Adrenal gland (tissue), 12 donors: Measurements from ENCODE around the gene PNMA3. TPM values are rescaled to one million over a fixed set of nuclear protein-coding genes. Genes with fewer than 3 reads are reported as not detected.
"Not testable (repeated sequence)": the region's sequence is repeated elsewhere in the genome, so short reads cannot be mapped to it uniquely, and the experiment has no call there.

Experiments used
- DNase-seq, 7 donors: peaks; one replicate each; pipeline ENCODE4 v3.0.0-alpha.2; 2019 to 2020
- H3K27ac ChIP-seq, 5 donors: fragments of 200-600 bp; sonication (generic) in 4 of 5; 1 replicate in 3 of 5; 2 replicates in 2 of 5; pipeline versions ENCODE4 v1.5.1 to v1.8.0; 2016 to 2020; ENCODE audit warnings: mild to moderate bottlenecking in 1 of 5
- H3K27me3 ChIP-seq: fragments of 200-600 bp; 2 replicates; pipeline ENCODE4 v1.8.0; 2021
- H3K36me3 ChIP-seq, 2 donors: fragments of 200-600 bp; replicated peaks in 1 of 2; 1 replicate in 1 of 2; 2 replicates in 1 of 2; pipeline versions ENCODE4 v1.5.1 to v1.8.0; 2018 to 2022
- H3K4me1 ChIP-seq, 2 donors: fragments of 200-600 bp; replicated peaks in 1 of 2; 1 replicate in 1 of 2; 2 replicates in 1 of 2; pipeline versions ENCODE4 v1.5.1 to v1.8.0; 2018 to 2021
- H3K4me3 ChIP-seq, 4 donors: fragments of 200-600 bp; sonication (generic) in 3 of 4; one replicate each; pipeline ENCODE4 v1.5.1; 2016 to 2018
- H3K9me3 ChIP-seq, 3 donors: fragments of 200-600 bp; sonication (generic) in 1 of 3; replicated peaks in 1 of 3; 1 replicate in 2 of 3; 2 replicates in 1 of 3; pipeline versions ENCODE4 v1.5.1 to v1.8.0; 2016 to 2021
- POLR2A ChIP-seq, 2 donors: fragments of 450-650 bp; IDR thresholded peaks; one replicate each; pipeline ENCODE4 v1.6.1; 2017; ENCODE audit warnings: antibody characterized with exemption in 2 of 2, mild to moderate bottlenecking in 2 of 2, moderate library complexity in 1 of 2
- WGBS, 4 donors: extraction: QIAGEN DNeasy Blood & Tissue Kit in 2 of 4; methylation state at CpG; one replicate each; pipeline versions ENCODE4 v1.1.5 to v1.1.7; 2013 to 2017; 5-methylcytosine and 5-hydroxymethylcytosine counted together
- intact Hi-C, 2 donors: fragments of 100-400 bp; cut with DNase I; formaldehyde crosslinking; loops; one replicate each; pipeline versions ENCODE4 v1.14.1 to v1.15.0; 2022 to 2023
- polyA plus RNA-seq, 3 donors: library from polyadenylated mRNA; stranded (reverse); fragments of 200-250 nt in 2 of 3; fragments of 350-450 nt in 1 of 3; fragmentation: Illumina TruSeq in 1 of 3; extraction: RNeasy Lipid Tissue Mini Kit (QIAGEN cat#74804) in 1 of 3; gene quantifications; one replicate each; pipeline ENCODE4 v1.2.3, GENCODE V29; 2013 to 2014
- total RNA-seq, 9 donors: library from RNA; depleted of rRNA in 4 of 9; stranded (reverse); fragments of >200 nt in 4 of 9; fragments of 120-200 nt in 1 of 9; fragmentation: NEBNext Ultra II Directional in 1 of 9; extraction: Animal tissue kit (Norgen Biotek cat#: 25700) in 1 of 9; gene quantifications; one replicate each; pipeline versions ENCODE4 v1.1.0 to v1.2.4, GENCODE V29; 2013 to 2023
- TF ChIP-seq, protein P1 (sequence below), 6 experiments: fragments of 450-650 bp in 4 of 6; fragments of 200-600 bp in 2 of 6; sonication (generic) in 1 of 6; IDR thresholded peaks; 1 replicate in 5 of 6; 2 replicates in 1 of 6; pipeline versions ENCODE4 v1.5.1 to v1.8.0; 2016 to 2021; ENCODE audit warnings: antibody characterized with exemption in 6 of 6, mild to moderate bottlenecking in 2 of 6, moderate library complexity in 1 of 6
- donor health status: healthy with polysubstance abuse.
- donor health status: Bipolar disorder and iron deficiency.
- donor health status: DM: yes; HTN: yes; CAD: no.
- donor health status: DM: no; HTN: no; CAD: no.
- donor health status: DM: no; HTN: no; CAD: no.
- donor health status: DM: yes; HTN: yes; CAD: no.

PNMA3 gene
- total and polyA plus RNA-seq, 12 donors = 0.06 to 25.5 (median 2.4) TPM

DNA sequence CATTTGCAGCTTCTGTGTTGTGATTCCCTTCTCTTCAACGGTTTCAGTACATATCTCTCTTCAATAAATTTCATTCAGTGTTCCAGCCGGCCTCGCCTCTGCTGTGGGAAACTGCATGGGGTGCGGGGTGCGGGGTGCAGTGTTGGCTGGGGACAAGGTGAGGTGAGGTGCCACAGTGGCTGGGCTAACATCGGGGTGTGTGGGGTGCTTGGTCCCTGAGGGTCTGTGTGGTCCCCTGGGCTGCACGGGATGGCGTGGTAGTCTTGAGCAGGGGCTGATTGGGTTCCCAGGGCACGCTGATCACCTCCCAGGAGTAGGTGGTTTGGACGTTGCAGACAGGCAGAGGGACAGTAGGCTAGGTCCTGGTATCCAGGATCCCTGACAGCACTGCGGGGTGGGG lies 18.7 kb downstream of the PNMA3 start:
- Histone ChIP-seq H3K9me3 (no peaks in the 10 kb centered on the region), H3K36me3 (no peaks in the 10 kb centered on the region), H3K4me3 (no peak overlapping the region), H3K27me3 (peaks cover 3% of the 10 kb centered on the region), H3K27ac (no peak overlapping the region), H3K4me1 (no peaks in the 10 kb centered on the region)
- DNase-seq = no peak
- TF ChIP-seq, protein P1, sequence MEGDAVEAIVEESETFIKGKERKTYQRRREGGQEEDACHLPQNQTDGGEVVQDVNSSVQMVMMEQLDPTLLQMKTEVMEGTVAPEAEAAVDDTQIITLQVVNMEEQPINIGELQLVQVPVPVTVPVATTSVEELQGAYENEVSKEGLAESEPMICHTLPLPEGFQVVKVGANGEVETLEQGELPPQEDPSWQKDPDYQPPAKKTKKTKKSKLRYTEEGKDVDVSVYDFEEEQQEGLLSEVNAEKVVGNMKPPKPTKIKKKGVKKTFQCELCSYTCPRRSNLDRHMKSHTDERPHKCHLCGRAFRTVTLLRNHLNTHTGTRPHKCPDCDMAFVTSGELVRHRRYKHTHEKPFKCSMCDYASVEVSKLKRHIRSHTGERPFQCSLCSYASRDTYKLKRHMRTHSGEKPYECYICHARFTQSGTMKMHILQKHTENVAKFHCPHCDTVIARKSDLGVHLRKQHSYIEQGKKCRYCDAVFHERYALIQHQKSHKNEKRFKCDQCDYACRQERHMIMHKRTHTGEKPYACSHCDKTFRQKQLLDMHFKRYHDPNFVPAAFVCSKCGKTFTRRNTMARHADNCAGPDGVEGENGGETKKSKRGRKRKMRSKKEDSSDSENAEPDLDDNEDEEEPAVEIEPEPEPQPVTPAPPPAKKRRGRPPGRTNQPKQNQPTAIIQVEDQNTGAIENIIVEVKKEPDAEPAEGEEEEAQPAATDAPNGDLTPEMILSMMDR (IDR thresholded peaks at IDR 0.05) = no peak
- TF ChIP-seq POLR2A (IDR thresholded peaks at IDR 0.05) = no peak
- intact Hi-C loops = no loop called here
- 82 to 89% (median 86%) methylated on average over 7 to 11 of the region's 11 CpGs for WGBS, 4 donors

DNA sequence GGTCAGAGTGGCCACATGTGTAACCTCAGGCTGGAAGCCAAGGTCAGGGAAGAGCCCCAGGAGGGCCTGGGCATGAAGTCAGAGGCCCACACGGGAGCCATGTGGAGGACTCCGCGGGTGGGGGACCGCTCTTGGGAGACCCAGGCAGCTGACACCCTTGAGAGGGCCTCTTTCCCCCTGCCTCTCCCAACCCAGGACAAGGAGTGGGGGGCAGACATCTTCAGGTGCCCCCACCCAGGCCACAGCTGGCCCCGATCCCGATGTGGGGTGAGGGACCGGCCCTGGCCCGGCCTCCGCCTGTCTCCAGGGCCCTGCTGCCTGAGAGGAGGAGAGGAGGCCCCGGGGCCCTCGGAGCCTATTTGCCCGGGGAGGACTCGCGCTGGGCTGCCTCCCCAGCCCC lies 19.1 kb downstream of the PNMA3 start:
- Histone ChIP-seq H3K36me3 (no peaks in the 10 kb centered on the region), H3K4me3 (no peak overlapping the region), H3K27me3 (peaks cover 3% of the 10 kb centered on the region), H3K4me1 (no peaks in the 10 kb centered on the region), H3K9me3 (no peaks in the 10 kb centered on the region), H3K27ac (no peak overlapping the region)
- intact Hi-C loops = no loop called here
- no peak for DNase-seq
- 91 to 93% methylated on average over 8 to 9 of the region's 14 CpGs; no CpG with 5 or more reads in 2 of the 4 donors for WGBS, 4 donors
- TF ChIP-seq, protein P1 (IDR thresholded peaks at IDR 0.05) = no peak
- no peak for TF ChIP-seq POLR2A (IDR thresholded peaks at IDR 0.05)

DNA sequence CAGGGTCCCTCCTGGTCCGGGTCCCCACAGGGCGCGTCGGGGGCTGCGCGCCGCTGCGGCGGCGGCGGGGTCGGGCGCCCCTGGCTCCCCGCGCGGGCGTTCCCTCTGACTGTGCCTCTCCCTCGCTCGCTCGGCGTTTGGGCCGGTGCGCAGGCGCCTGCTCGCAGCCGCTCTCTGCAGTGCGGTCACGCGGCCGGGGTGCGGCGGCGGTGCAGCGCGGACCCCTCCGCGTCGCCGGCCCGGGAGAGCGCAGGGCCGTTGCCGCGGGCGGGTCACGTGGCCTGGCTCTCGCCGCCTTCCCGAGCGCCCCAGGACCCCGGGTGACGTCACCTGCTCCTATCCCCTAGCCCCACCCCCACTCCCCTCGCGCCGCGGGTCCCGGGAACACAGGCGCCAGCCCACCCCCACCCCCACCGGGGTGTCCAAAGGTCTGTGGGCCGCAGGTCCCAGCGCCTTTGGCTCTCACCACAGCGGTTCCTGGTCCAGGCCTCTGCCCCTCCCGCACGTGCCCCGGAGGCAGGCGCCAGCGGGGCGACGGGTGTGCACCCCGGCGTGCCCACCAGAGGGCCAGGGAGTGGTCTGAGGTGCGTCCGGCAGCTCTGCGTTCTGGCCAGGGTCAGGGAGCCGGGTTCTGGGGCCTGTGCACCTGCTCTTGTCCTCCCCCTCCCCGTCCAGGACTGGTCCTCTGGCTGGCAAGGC lies 21.3 kb downstream of the PNMA3 start:
- H3K36me3 ChIP-seq, intact Hi-C loops, H3K4me3 ChIP-seq, H3K27ac ChIP-seq, H3K4me1 ChIP-seq, H3K9me3 ChIP-seq, DNase-seq, H3K27me3 ChIP-seq: not testable (repeated sequence)
- no CpG with 5 or more reads among the region's 76 CpGs for WGBS, 4 donors

DNA sequence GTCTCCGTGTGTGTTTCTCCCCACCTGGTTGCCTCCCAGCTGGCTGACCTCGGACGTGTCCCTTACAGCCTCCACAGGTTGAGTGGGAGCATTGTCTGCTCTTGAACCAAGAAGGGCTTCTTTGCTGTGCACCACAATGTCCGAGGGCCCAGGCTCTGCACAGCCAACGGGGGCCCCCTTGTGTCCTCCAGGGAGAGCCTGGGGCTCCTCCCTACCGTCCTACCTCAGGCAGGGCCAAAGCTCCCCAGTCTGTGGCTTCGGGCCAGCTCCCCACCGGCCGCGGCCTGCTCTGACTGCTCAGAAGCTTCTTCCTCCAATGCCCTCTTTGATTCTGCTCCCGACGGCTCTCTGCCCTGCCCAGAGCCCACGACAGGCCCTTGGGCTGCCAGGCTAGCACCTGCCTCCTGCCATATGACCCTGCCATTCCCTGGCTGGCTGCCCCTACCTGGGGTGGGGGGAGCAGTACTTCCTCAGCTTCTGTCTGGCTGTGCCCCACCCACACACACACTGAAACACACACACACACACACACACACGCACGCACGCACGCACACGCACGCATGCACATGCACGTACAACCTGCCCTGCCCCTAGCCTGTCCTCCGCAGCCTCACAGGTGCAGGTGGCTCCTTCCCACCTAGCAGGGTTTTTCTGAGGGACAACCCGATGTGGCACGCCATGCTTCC lies 27.1 kb downstream of the PNMA3 start:
- H3K4me1 ChIP-seq, H3K4me3 ChIP-seq, H3K36me3 ChIP-seq, H3K27ac ChIP-seq, H3K9me3 ChIP-seq, intact Hi-C loops, H3K27me3 ChIP-seq, DNase-seq: not testable (repeated sequence)
- WGBS, 4 donors = 82 to 94% (median 93%) methylated on average over 7 to 11 of the region's 23 CpGs; no CpG with 5 or more reads in 1 of the 4 donors

- TF ChIP-seq POLR2A (IDR thresholded peaks at IDR 0.05) = no peak
- TF ChIP-seq, protein P1 (IDR thresholded peaks at IDR 0.05) = no peak
- no peak overlapping the region for H3K27ac ChIP-seq
- DNase-seq = no peak
- H3K27me3 ChIP-seq = peaks cover 4% of the 10 kb centered on the region
- H3K4me1 ChIP-seq = no peaks in the 10 kb centered on the region
- no peaks in the 10 kb centered on the region for H3K36me3 ChIP-seq
- intact Hi-C loops = no loop called here
- 82 to 88% (median 84%) methylated on average over 3 of the region's 3 CpGs; no CpG with 5 or more reads in 1 of the 4 donors for WGBS, 4 donors
- no peak overlapping the region for H3K4me3 ChIP-seq
- H3K9me3 ChIP-seq = no peaks in the 10 kb centered on the region
These were observed 46.1 kb downstream of the PNMA3 start for GRCh38 chrX:153102418-153102817.

DNA sequence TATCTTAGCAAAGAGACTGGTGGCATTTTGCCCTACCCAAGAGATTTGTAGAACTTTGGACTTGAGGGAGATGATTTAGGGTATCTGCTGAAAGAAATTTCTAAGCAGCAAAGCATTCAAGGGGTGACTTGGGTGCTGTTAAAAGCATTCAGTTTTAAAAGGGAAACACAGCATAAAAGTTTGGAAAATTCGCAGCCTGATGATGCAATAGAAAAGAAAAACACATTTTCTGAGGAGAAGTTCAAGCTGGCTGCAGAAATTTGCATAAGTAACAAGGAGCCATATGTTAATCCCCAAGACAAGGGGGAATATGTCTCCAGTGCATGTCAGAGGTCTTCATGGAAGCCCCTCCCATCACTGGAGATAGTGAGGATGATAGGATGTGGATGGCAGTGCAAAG lies 48.7 kb downstream of the PNMA3 start:
- H3K9me3 ChIP-seq, DNase-seq, H3K27ac ChIP-seq, H3K4me3 ChIP-seq, intact Hi-C loops, H3K4me1 ChIP-seq, H3K36me3 ChIP-seq, H3K27me3 ChIP-seq: not testable (repeated sequence)
- WGBS, 4 donors = 60 to 92% (median 72%) methylated on average over 1 of the region's 1 CpG

DNA sequence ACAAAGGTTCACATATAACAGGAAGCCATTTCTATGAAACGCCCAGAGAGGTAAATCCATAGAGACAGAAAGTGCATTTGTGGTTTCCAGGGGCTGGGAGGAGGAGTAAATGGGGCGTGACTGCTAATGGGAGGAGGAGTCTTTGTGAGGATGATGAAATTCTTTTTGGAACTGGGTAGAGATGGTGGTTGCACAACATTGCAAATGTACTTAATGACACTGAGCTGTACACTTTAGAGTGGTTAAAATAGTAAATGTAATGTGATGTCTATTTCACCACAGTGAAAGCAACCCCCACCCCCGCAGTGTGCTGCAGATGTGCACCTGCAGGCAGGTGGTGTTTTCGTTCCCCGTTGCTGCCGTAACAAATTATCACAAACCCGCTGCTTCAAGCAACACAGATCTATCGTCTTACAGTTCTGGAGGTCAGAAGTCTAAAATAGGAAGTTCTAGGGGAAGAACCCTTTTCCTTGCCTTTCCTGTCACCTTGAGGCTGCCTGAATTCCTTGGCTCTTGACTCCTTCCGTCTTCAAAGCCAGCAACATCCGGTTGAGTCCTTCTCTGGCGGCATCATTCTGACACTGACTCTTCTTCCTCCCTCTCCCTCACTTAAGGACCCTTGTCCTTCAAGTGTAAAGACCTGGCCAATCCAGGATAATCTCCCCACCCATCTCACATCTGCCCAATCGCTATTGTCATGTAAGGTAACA lies 50.0 kb downstream of the PNMA3 start:
- H3K27ac ChIP-seq, H3K36me3 ChIP-seq, H3K27me3 ChIP-seq, intact Hi-C loops, H3K4me1 ChIP-seq, H3K4me3 ChIP-seq, DNase-seq, H3K9me3 ChIP-seq: not testable (repeated sequence)
- 41 to 70% (median 59%) methylated on average over 1 to 4 of the region's 12 CpGs for WGBS, 4 donors
